ENCODE results near the gene MCRS1. TPM values are rescaled to one million over a fixed set of nuclear protein-coding genes. Genes with fewer than 3 reads are reported as not detected.

MCRS1 gene
- total RNA-seq, 1 experiment from 2014 or later = 88.6 TPM

DNA sequence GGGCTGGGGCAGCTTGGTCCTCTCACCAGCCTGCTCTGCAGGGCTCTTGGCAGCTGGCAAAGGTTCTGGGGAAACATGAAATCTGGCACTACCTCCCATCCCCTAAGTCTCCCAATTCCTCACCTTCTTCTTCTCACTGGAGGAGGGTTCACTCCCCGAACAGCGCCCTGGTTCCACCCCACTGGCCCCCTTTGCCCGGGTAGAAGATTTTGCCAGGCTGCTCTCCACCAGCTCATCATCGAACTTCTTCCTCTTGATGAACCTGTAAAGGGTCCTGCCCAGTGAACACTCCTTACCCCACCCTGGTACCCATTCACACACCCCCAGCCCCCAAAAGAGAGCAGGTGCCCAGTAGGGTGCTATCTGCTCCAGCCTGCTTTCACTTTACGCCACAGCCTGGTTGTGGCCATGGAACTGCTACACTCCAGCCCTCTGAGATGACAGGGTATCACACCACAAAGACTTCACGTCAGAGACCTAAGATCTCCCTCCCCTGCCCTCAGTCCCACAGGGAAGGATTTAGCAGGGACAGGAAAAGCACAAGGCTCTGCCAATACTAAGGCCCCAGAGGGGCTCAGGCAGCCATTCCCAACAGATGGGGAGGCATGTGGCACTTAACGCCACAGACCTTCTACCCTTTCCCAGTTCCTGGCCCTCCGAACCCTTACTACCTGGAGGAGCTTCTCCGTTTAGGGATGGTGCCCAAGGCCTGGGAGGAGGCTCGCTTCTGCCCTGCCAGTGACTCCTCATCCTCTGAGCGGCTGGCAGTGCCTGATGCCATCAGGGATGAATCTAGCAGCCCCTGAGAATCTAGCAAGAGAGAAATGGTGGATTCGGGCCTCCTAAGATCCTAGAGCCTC, 2.3 kb downstream of the MCRS1 start:
- no peak for DNase-seq (ENCODE audit: low read depth, low spot score)
- peaks cover 3% of the 10 kb centered on the region; the same call in 1 of the 2 replicates for H3K36me3 ChIP-seq (ENCODE audit: control insufficient read depth, insufficient read depth, low read length)
- no TSS peak for BruUV-seq (replicated peaks)
- POLR2A ChIA-PET = no interaction called here
- peaks cover 12% of the 10 kb centered on the region for H3K4me1 ChIP-seq (ENCODE audit: control insufficient read depth, insufficient read depth, low read length)
- TF ChIP-seq, protein P1, sequence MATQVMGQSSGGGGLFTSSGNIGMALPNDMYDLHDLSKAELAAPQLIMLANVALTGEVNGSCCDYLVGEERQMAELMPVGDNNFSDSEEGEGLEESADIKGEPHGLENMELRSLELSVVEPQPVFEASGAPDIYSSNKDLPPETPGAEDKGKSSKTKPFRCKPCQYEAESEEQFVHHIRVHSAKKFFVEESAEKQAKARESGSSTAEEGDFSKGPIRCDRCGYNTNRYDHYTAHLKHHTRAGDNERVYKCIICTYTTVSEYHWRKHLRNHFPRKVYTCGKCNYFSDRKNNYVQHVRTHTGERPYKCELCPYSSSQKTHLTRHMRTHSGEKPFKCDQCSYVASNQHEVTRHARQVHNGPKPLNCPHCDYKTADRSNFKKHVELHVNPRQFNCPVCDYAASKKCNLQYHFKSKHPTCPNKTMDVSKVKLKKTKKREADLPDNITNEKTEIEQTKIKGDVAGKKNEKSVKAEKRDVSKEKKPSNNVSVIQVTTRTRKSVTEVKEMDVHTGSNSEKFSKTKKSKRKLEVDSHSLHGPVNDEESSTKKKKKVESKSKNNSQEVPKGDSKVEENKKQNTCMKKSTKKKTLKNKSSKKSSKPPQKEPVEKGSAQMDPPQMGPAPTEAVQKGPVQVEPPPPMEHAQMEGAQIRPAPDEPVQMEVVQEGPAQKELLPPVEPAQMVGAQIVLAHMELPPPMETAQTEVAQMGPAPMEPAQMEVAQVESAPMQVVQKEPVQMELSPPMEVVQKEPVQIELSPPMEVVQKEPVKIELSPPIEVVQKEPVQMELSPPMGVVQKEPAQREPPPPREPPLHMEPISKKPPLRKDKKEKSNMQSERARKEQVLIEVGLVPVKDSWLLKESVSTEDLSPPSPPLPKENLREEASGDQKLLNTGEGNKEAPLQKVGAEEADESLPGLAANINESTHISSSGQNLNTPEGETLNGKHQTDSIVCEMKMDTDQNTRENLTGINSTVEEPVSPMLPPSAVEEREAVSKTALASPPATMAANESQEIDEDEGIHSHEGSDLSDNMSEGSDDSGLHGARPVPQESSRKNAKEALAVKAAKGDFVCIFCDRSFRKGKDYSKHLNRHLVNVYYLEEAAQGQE (IDR thresholded peaks at IDR 0.05; ENCODE audit: insufficient read depth in 1 of 2, low read depth in 2 of 2, low read length in 1 of 2) = no peak
- no peak for TF ChIP-seq SIN3A (IDR thresholded peaks at IDR 0.05; ENCODE audit: borderline replicate concordance, insufficient read depth, low read depth, low read length)
- TF ChIP-seq TCF7L2 (IDR thresholded peaks at IDR 0.05; ENCODE audit: low read depth, low read length) = no peak
- TF ChIP-seq, protein P2, sequence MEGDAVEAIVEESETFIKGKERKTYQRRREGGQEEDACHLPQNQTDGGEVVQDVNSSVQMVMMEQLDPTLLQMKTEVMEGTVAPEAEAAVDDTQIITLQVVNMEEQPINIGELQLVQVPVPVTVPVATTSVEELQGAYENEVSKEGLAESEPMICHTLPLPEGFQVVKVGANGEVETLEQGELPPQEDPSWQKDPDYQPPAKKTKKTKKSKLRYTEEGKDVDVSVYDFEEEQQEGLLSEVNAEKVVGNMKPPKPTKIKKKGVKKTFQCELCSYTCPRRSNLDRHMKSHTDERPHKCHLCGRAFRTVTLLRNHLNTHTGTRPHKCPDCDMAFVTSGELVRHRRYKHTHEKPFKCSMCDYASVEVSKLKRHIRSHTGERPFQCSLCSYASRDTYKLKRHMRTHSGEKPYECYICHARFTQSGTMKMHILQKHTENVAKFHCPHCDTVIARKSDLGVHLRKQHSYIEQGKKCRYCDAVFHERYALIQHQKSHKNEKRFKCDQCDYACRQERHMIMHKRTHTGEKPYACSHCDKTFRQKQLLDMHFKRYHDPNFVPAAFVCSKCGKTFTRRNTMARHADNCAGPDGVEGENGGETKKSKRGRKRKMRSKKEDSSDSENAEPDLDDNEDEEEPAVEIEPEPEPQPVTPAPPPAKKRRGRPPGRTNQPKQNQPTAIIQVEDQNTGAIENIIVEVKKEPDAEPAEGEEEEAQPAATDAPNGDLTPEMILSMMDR (IDR thresholded peaks at IDR 0.05) = no peak
- TF ChIP-seq POLR2AphosphoS5 (IDR thresholded peaks at IDR 0.05; ENCODE audit: low read depth, low read length) = no peak
- H3K27ac ChIP-seq (ENCODE audit: low read length) = no peak overlapping the region
- H3K27me3 ChIP-seq (ENCODE audit: control insufficient read depth, insufficient read depth, low read length) = no peaks in the 10 kb centered on the region
- CTCF ChIA-PET = interaction anchor here (0.6 kb wide), 1 partner anchor 493 kb away, joined by 3 read pairs; no protein-coding TSS in a partner anchor
- ATAC-seq = no peak
- intact Hi-C loops (cut with micrococcal nuclease; ENCODE audit: unreplicated experiment) = no loop called here
- H3K9me3 ChIP-seq (ENCODE audit: control insufficient read depth, insufficient read depth, low read depth, low read length) = no peaks in the 10 kb centered on the region
- in situ Hi-C loops (cut with HindIII; ENCODE audit: low pct_unique_long_range_greater_than_20kb, low sequenced_read_pairs) = no loop called here
- H3K4me3 ChIP-seq (ENCODE audit: low read depth in 2 of 2, low read length in 2 of 2) = no peak overlapping the region

DNA sequence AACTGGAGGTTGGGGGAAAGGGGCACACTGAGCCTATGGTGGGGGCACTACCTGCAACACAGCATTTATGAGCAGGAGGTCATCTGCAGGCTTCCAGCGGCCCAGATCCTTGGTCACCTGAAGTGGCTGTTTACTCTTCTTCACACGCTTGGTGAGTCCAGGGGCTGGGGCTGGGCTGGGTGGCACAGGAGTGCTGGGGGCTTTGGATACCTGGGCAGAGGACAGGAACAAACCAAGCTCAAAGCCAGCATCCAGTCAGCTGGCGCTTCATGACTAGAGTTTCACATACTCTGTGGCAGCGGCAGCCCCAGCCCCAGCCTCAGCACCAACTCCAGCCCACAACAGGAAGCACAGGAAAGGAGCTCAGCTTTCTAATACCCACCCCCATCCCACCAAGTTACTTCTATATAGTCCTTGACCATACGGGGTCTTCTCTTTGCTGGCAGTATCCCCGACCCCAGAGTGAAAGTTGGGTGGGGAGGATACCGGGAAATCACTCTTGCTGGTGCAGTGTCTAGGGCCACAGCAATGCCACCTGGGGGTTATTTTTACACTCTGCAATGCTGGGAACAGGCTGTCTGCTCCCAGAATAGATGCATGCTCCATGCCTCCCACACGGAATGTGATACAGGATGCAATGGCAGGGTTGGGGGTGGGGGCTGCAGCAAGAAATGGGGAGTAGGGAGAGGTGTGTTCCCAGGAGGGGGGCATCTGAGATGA, 3.1 kb downstream of the MCRS1 start:
- Histone ChIP-seq H3K9me3 (ENCODE audit: control insufficient read depth, insufficient read depth, low read depth, low read length) (no peaks in the 10 kb centered on the region), H3K36me3 (ENCODE audit: control insufficient read depth, insufficient read depth, low read length) (peaks cover 3% of the 10 kb centered on the region; the same call in 1 of the 2 replicates), H3K4me3 (ENCODE audit: low read depth in 2 of 2, low read length in 2 of 2) (no peak overlapping the region), H3K4me1 (ENCODE audit: control insufficient read depth, insufficient read depth, low read length) (peaks cover 12% of the 10 kb centered on the region), H3K27me3 (ENCODE audit: control insufficient read depth, insufficient read depth, low read length) (no peaks in the 10 kb centered on the region), H3K27ac (ENCODE audit: low read length) (no peak overlapping the region)
- BruUV-seq (replicated peaks) = no TSS peak
- ATAC-seq (no peak), DNase-seq (ENCODE audit: low read depth, low spot score) (no peak)
- ChIA-PET POLR2A (no interaction called here), CTCF (interaction anchor here (0.6 kb wide), 1 partner anchor 494 kb away, joined by 3 read pairs; no protein-coding TSS in a partner anchor)
- in situ Hi-C loops (cut with HindIII; ENCODE audit: low pct_unique_long_range_greater_than_20kb, low sequenced_read_pairs) (no loop called here), intact Hi-C loops (cut with micrococcal nuclease; ENCODE audit: unreplicated experiment) (no loop called here)
- TF ChIP-seq POLR2AphosphoS5 (IDR thresholded peaks at IDR 0.05; ENCODE audit: low read depth, low read length) (no peak), SIN3A (IDR thresholded peaks at IDR 0.05; ENCODE audit: borderline replicate concordance, insufficient read depth, low read depth, low read length) (no peak), TCF7L2 (IDR thresholded peaks at IDR 0.05; ENCODE audit: low read depth, low read length) (no peak)
- TF ChIP-seq, protein P2 (IDR thresholded peaks at IDR 0.05) = no peak
- TF ChIP-seq, protein P1 (IDR thresholded peaks at IDR 0.05; ENCODE audit: insufficient read depth in 1 of 2, low read depth in 2 of 2, low read length in 1 of 2) = no peak
